HG02610 (cell line): ENCODE data around the gene PSPN.
"Not testable (repeated sequence)": the region's sequence is repeated elsewhere in the genome, so short reads cannot be mapped to it uniquely, and the experiment has no call there.

Experiments used
- ATAC-seq: cut with Tn5 transposase; IDR thresholded peaks from one replicate; pipeline ENCODE4 v1.9.1; 2021; ENCODE audit warnings: mild to moderate bottlenecking, moderate library complexity; ENCODE audit not compliant: unreplicated experiment

Gene PSPN

GRCh38 chr19:6402837-6403608, 27.3 kb upstream of the PSPN start:
- no peak for ATAC-seq

- no peak for ATAC-seq
These were observed 26.3 kb upstream of the PSPN start for GRCh38 chr19:6402058-6402457.

- ATAC-seq, result not testable (repeated sequence)
These were observed 24.6 kb upstream of the PSPN start for GRCh38 chr19:6400062-6400944.

GRCh38 chr19:6396305-6396704, 20.6 kb upstream of the PSPN start:
- ATAC-seq, result no peak

GRCh38 chr19:6394831-6395230, 19.1 kb upstream of the PSPN start:
- ATAC-seq, result no peak

- ATAC-seq, result no peak
These were observed 18.3 kb upstream of the PSPN start for GRCh38 chr19:6393983-6394412.

GRCh38 chr19:6393074-6393982, 17.6 kb upstream of the PSPN start, which contains the start of gene GTF2F1:
Gene GTF2F1 (minus strand): TSS chr19:6393164. CDS start chr19:6392995, 169 bp downstream.
- peak; percentile 80 for ATAC-seq

- ATAC-seq, result no peak
These were observed 16.7 kb upstream of the PSPN start for GRCh38 chr19:6392221-6393073.

- no peak for ATAC-seq
These were observed 11.6 kb upstream of the PSPN start for GRCh38 chr19:6387372-6387771.

GRCh38 chr19:6384381-6384780, 8.6 kb upstream of the PSPN start:
- ATAC-seq, result no peak

GRCh38 chr19:6383188-6383587, 7.5 kb upstream of the PSPN start:
- ATAC-seq, result no peak

- no peak for ATAC-seq
These were observed 5.5 kb upstream of the PSPN start for GRCh38 chr19:6381030-6381750.

GRCh38 chr19:6379744-6380143, 4.0 kb upstream of the PSPN start:
- ATAC-seq, result no peak

GRCh38 chr19:6378486-6378885, 2.8 kb upstream of the PSPN start:
- no peak for ATAC-seq

GRCh38 chr19:6378041-6378440, 2.3 kb upstream of the PSPN start:
- ATAC-seq, result no peak

- ATAC-seq, result no peak
These were observed 918 bp upstream of the PSPN start for GRCh38 chr19:6376512-6377190.

- ATAC-seq, result no peak
These were observed 872 bp downstream of the PSPN start for GRCh38 chr19:6374711-6375410.

GRCh38 chr19:6374161-6374709, 1.5 kb downstream of the PSPN start:
- ATAC-seq, result no peak
